Stimulated activated naive CD8-positive, alpha-beta T cell treated with anti-CD3 and anti-CD28 coated beads, Interleukin-15, Interleukin-2, amounts not matched to agents 100 ng/mL and 50 ng/mL, for 24 hours (primary cell): ENCODE measurements around the gene MBD1.
A peak's percentile ranks its signal among the peaks of the same experiment; 100 is the strongest.
"Not testable (repeated sequence)": the region's sequence is repeated elsewhere in the genome, so short reads cannot be mapped to it uniquely, and the experiment has no call there.

Source experiments
- H3K27ac Mint-ChIP-seq: one replicate; pipeline ENCODE4 v1.8.0; 2021; ENCODE audit warnings: mild to moderate bottlenecking, mixed read lengths
- H3K27me3 Mint-ChIP-seq: one replicate; pipeline ENCODE4 v1.8.0; 2021; ENCODE audit warnings: mixed read lengths
- H3K36me3 Mint-ChIP-seq: one replicate; pipeline ENCODE4 v1.8.0; 2021; ENCODE audit warnings: low read depth, mixed read lengths
- H3K4me1 Mint-ChIP-seq: one replicate; pipeline ENCODE4 v1.8.0; 2021; ENCODE audit warnings: low read depth, mixed read lengths
- H3K4me3 Mint-ChIP-seq: one replicate; pipeline ENCODE4 v1.8.0; 2021; ENCODE audit warnings: mild to moderate bottlenecking, mixed read lengths
- H3K9me3 Mint-ChIP-seq: one replicate; pipeline ENCODE4 v1.8.0; 2021; ENCODE audit warnings: mixed read lengths

Gene MBD1

GRCh38 chr18:50306944-50307343, 25.6 kb upstream of the MBD1 start:
- H3K27me3 Mint-ChIP-seq: peaks cover 28% of the 10 kb centered on the region
- no peaks in the 10 kb centered on the region for H3K9me3 Mint-ChIP-seq
- peak overlapping the region; percentile 92 for H3K4me3 Mint-ChIP-seq
- H3K27ac Mint-ChIP-seq: no peak overlapping the region
- H3K4me1 Mint-ChIP-seq: peaks cover 21% of the 10 kb centered on the region
- H3K36me3 Mint-ChIP-seq: no peaks in the 10 kb centered on the region

GRCh38 chr18:50301074-50301473, 19.8 kb upstream of the MBD1 start:
- Mint-ChIP-seq H3K27ac (no peak overlapping the region), H3K36me3 (no peaks in the 10 kb centered on the region), H3K4me1 (peaks cover 6% of the 10 kb centered on the region), H3K4me3 (no peak overlapping the region), H3K27me3 (peaks cover 47% of the 10 kb centered on the region), H3K9me3 (no peaks in the 10 kb centered on the region)

GRCh38 chr18:50299626-50300388, 18.5 kb upstream of the MBD1 start:
- Mint-ChIP-seq H3K27me3 (peaks cover 40% of the 10 kb centered on the region), H3K4me1 (peaks cover 6% of the 10 kb centered on the region), H3K27ac (no peak overlapping the region), H3K9me3 (no peaks in the 10 kb centered on the region), H3K36me3 (no peaks in the 10 kb centered on the region), H3K4me3 (no peak overlapping the region)

GRCh38 chr18:50298443-50299284, 17.3 kb upstream of the MBD1 start:
- no peak overlapping the region for H3K27ac Mint-ChIP-seq
- no peaks in the 10 kb centered on the region for H3K9me3 Mint-ChIP-seq
- H3K4me3 Mint-ChIP-seq: peak overlapping the region; percentile 77
- H3K4me1 Mint-ChIP-seq: peaks cover 6% of the 10 kb centered on the region
- peaks cover 33% of the 10 kb centered on the region for H3K27me3 Mint-ChIP-seq
- no peaks in the 10 kb centered on the region for H3K36me3 Mint-ChIP-seq

- Mint-ChIP-seq H3K4me3 (peak overlapping the region; percentile 77), H3K36me3 (no peaks in the 10 kb centered on the region), H3K27ac (no peak overlapping the region)
Measured at GRCh38 chr18:50297621-50298442, 16.5 kb upstream of the MBD1 start.

GRCh38 chr18:50293039-50293438, 11.7 kb upstream of the MBD1 start:
- H3K9me3 Mint-ChIP-seq: no peaks in the 10 kb centered on the region
- no peaks in the 10 kb centered on the region for H3K36me3 Mint-ChIP-seq
- peaks cover 1% of the 10 kb centered on the region for H3K27me3 Mint-ChIP-seq
- peaks cover 11% of the 10 kb centered on the region for H3K4me1 Mint-ChIP-seq
- H3K27ac Mint-ChIP-seq: no peak overlapping the region
- H3K4me3 Mint-ChIP-seq: no peak overlapping the region

More at GRCh38 chr18:50297621-50298442, 16.5 kb upstream of the MBD1 start:
- Mint-ChIP-seq H3K27me3 (peaks cover 27% of the 10 kb centered on the region), H3K9me3 (no peaks in the 10 kb centered on the region), H3K4me1 (peaks cover 6% of the 10 kb centered on the region)

- H3K27ac Mint-ChIP-seq: peak overlapping the region; percentile 72
- peak overlapping the region; percentile 64 for H3K4me3 Mint-ChIP-seq
- peaks cover 28% of the 10 kb centered on the region for H3K36me3 Mint-ChIP-seq
- peaks cover 30% of the 10 kb centered on the region for H3K4me1 Mint-ChIP-seq
- no peaks in the 10 kb centered on the region for H3K9me3 Mint-ChIP-seq
- H3K27me3 Mint-ChIP-seq: no peaks in the 10 kb centered on the region
Measured at GRCh38 chr18:50289108-50289443, 7.8 kb upstream of the MBD1 start.

GRCh38 chr18:50288348-50289107, 7.2 kb upstream of the MBD1 start:
- peaks cover 34% of the 10 kb centered on the region for H3K36me3 Mint-ChIP-seq
- H3K9me3 Mint-ChIP-seq, H3K27me3 Mint-ChIP-seq: not testable (repeated sequence)
- H3K27ac Mint-ChIP-seq: peak overlapping the region; percentile 96
- peak overlapping the region; percentile 98 for H3K4me3 Mint-ChIP-seq
- H3K4me1 Mint-ChIP-seq: peaks cover 30% of the 10 kb centered on the region

GRCh38 chr18:50287441-50288347, 6.4 kb upstream of the MBD1 start, which contains the start of gene CXXC1:
Gene CXXC1 (minus strand): TSS chr18:50287692. CDS start chr18:50287589, 103 bp downstream.
- H3K36me3 Mint-ChIP-seq: peaks cover 42% of the 10 kb centered on the region

GRCh38 chr18:50287028-50287440, 5.7 kb upstream of the MBD1 start:
- Mint-ChIP-seq H3K36me3 (peaks cover 49% of the 10 kb centered on the region), H3K9me3 (no peaks in the 10 kb centered on the region), H3K4me1 (peaks cover 30% of the 10 kb centered on the region), H3K4me3 (peak overlapping the region; percentile 98), H3K27ac (peak overlapping the region; percentile 96), H3K27me3 (no peaks in the 10 kb centered on the region)

More at GRCh38 chr18:50287441-50288347, 6.4 kb upstream of the MBD1 start, which contains the start of gene CXXC1:
- H3K27me3 Mint-ChIP-seq: no peaks in the 10 kb centered on the region
- H3K4me1 Mint-ChIP-seq: peaks cover 30% of the 10 kb centered on the region
- H3K4me3 Mint-ChIP-seq: peak within 1 kb of the TSS; percentile 98
- peak within 1 kb of the TSS; percentile 96 for H3K27ac Mint-ChIP-seq
- H3K9me3 Mint-ChIP-seq: no peaks in the 10 kb centered on the region

- Mint-ChIP-seq H3K4me1 (peaks cover 30% of the 10 kb centered on the region), H3K27ac (peak overlapping the region; percentile 96), H3K4me3 (peak overlapping the region; percentile 98), H3K27me3 (no peaks in the 10 kb centered on the region), H3K36me3 (peaks cover 49% of the 10 kb centered on the region), H3K9me3 (no peaks in the 10 kb centered on the region)
Measured at GRCh38 chr18:50286391-50287027, 5.2 kb upstream of the MBD1 start.

- Mint-ChIP-seq H3K27ac (peak overlapping the region; percentile 96), H3K27me3 (no peaks in the 10 kb centered on the region), H3K9me3 (no peaks in the 10 kb centered on the region), H3K36me3 (peaks cover 49% of the 10 kb centered on the region), H3K4me3 (peak overlapping the region; percentile 98), H3K4me1 (peaks cover 31% of the 10 kb centered on the region)
Measured at GRCh38 chr18:50285631-50286321, 4.5 kb upstream of the MBD1 start.
